Activated CD4-positive, alpha-beta T cell treated with anti-CD3 and anti-CD28 coated beads, Interleukin-2, amount 10 ng/mL, durations not matched to agents 24 days and 14 days (primary cell): ENCODE results near the gene SLITRK1. TPM values are rescaled to one million over a fixed set of nuclear protein-coding genes. Genes with fewer than 3 reads are reported as not detected.

ENCODE experiments used
- DNase-seq: peaks from one replicate; pipeline ENCODE4 v3.0.0; 2022
- H3K27ac Mint-ChIP-seq: one replicate; pipeline ENCODE4 v1.8.0; 2022; ENCODE audit warnings: mild to moderate bottlenecking, mixed read lengths
- H3K27me3 Mint-ChIP-seq: one replicate; pipeline ENCODE4 v1.8.0; 2022; ENCODE audit warnings: mixed read lengths
- H3K36me3 Mint-ChIP-seq: one replicate; pipeline ENCODE4 v1.8.0; 2022; ENCODE audit warnings: low read depth, mild to moderate bottlenecking, mixed read lengths
- H3K4me1 Mint-ChIP-seq: one replicate; pipeline ENCODE4 v1.8.0; 2021; ENCODE audit warnings: mixed read lengths
- H3K4me3 Mint-ChIP-seq: one replicate; pipeline ENCODE4 v1.8.0; 2022; ENCODE audit warnings: mild to moderate bottlenecking, moderate library complexity, mixed read lengths
- H3K9me3 Mint-ChIP-seq: one replicate; pipeline ENCODE4 v1.8.0; 2021; ENCODE audit warnings: mixed read lengths
- intact Hi-C: fragments of 100-400 bp; cut with micrococcal nuclease; formaldehyde crosslinking; loops from one replicate; pipeline ENCODE4 v1.15.1; 2023
- total RNA-seq: library from RNA; stranded (reverse); gene quantifications from 2 replicates; pipeline ENCODE4 v1.2.3, GENCODE V29; 2022

Gene SLITRK1
- total RNA-seq, 1 donor from 2014 or later = not detected

DNA sequence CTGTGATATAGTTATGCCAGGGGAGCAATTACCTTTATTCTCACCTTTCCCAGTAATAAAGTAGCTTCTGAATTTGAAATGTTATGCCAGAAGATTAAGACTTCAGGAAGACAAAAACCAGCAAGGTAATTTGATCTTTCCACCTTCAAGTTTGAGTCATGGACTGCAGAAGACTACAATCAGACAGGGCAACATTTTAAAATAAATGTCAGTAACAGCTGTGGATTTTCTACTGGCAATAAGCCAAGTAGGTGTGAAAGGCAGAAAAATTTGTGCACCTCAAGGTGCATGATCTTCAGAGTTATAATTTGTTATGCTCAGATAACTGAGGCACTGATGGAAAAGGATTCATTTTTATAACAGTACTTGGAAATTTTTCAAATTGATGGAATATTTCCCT lies 54.9 kb downstream of the SLITRK1 start:
- H3K27ac Mint-ChIP-seq = no peak overlapping the region
- DNase-seq = no peak
- no peaks in the 10 kb centered on the region for H3K27me3 Mint-ChIP-seq
- intact Hi-C loops = no loop called here
- H3K4me1 Mint-ChIP-seq = no peaks in the 10 kb centered on the region
- H3K9me3 Mint-ChIP-seq = no peaks in the 10 kb centered on the region
- no peaks in the 10 kb centered on the region for H3K36me3 Mint-ChIP-seq
- H3K4me3 Mint-ChIP-seq = no peak overlapping the region
